ENCODE data around the gene LITAFD. TPM values are rescaled to one million over a fixed set of nuclear protein-coding genes. Genes with fewer than 3 reads are reported as not detected.
A peak's percentile ranks its signal among the peaks of the same experiment; 100 is the strongest.

Gene LITAFD
- not detected for total RNA-seq (2021; ENCODE audit: unreplicated experiment)
- polyA plus RNA-seq (2012): not detected in 2 replicates
- not detected for Bru-seq, nascent RNA
- percentile 13 among the genes with signal in this experiment for BruChase-seq, experiment 1, labeled RNA remaining after a 6-hour chase
- not detected for BruChase-seq, experiment 2, labeled RNA remaining after a 2-hour chase
- long read RNA-seq: 0 reads

GRCh38 chr16:8882041-8882617 lies at the start of gene LITAFD:
LITAFD (plus strand) TSS chr16:8882351; CDS start chr16:8884356, 2,005 bp downstream.
- Histone ChIP-seq H3K27ac (ENCODE audit: low read depth, low read length) (no peak within 1 kb of the TSS), H3K79me2 (ENCODE audit: insufficient read depth, low read length) (no peaks in the 10 kb centered on the region), H3K4me3 (replicated peaks in 1 of 2; ENCODE audit: low read depth in 1 of 2, low read length in 2 of 2) (no peak within 1 kb of the TSS), H3K9ac (ENCODE audit: low read length) (no peak within 1 kb of the TSS), H3K4me1 (ENCODE audit: control insufficient read depth in 1 of 2, insufficient read depth in 2 of 2, low read length in 2 of 2) (peaks cover 21 to 53% of the 10 kb centered on the region in 2 experiments), H3K36me3 (ENCODE audit: control insufficient read depth in 1 of 2, insufficient read depth in 2 of 2, low read length in 2 of 2) (no peaks in the 10 kb centered on the region), H4K20me1 (ENCODE audit: insufficient read depth) (no peaks in the 10 kb centered on the region), H3K4me2 (ENCODE audit: low read length) (no peak within 1 kb of the TSS), H3K9me3 (ENCODE audit: control insufficient read depth in 1 of 2, insufficient read depth in 1 of 2, low read depth in 1 of 2, low read length in 2 of 2) (no peaks in the 10 kb centered on the region), H2AFZ (ENCODE audit: low read depth, low read length, poor library complexity, severe bottlenecking) (no peak within 1 kb of the TSS), H3K27me3 (ENCODE audit: insufficient read depth, low read length) (no peaks in the 10 kb centered on the region), H3K9me2 (ENCODE audit: insufficient read depth) (no peaks in the 10 kb centered on the region)
- ChIA-PET RAD21 (ENCODE audit: low non-redundant PET in 1 of 2, low total read pairs in 2 of 2, uncharacterized antibody in 2 of 2, unreplicated experiment in 2 of 2) (no interaction called here), POLR2A (interaction anchor here (1.0 kb wide), 1 partner anchor 13 kb away, joined by 3 read pairs; the partner anchor contains the start of gene CARHSP1), CTCF (interaction anchor here (4.3 kb wide), 1 partner anchor 12 kb away, joined by 38 read pairs; the partner anchor contains the start of gene CARHSP1)
- no TSS peak for BruUV-seq (replicated peaks)
- no peak for ATAC-seq
- TF ChIP-seq REST (IDR thresholded peaks at IDR 0.05; ENCODE audit: low read depth) (no peak), POLR2A (IDR thresholded peaks at IDR 0.05; ENCODE audit: borderline replicate concordance, extremely low read depth, insufficient read depth, insufficient read length) (no peak), CEBPB (IDR thresholded peaks at IDR 0.05; ENCODE audit: low read depth) (no peak), TCF7L2 (IDR thresholded peaks at IDR 0.05; ENCODE audit: borderline replicate concordance, extremely low read depth, insufficient read depth, insufficient read length) (no peak), ELF1 (IDR thresholded peaks at IDR 0.05; ENCODE audit: borderline replicate concordance, low read depth) (no peak), YY1 (IDR thresholded peaks at IDR 0.05; ENCODE audit: extremely low read depth, insufficient replicate concordance, low read depth, low read length) (no peak), CBX3 (IDR thresholded peaks at IDR 0.05; ENCODE audit: low read depth) (no peak)
- TF ChIP-seq, protein P1, sequence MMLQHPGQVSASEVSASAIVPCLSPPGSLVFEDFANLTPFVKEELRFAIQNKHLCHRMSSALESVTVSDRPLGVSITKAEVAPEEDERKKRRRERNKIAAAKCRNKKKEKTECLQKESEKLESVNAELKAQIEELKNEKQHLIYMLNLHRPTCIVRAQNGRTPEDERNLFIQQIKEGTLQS (IDR thresholded peaks at IDR 0.05): no peak
- TF ChIP-seq, protein P2, sequence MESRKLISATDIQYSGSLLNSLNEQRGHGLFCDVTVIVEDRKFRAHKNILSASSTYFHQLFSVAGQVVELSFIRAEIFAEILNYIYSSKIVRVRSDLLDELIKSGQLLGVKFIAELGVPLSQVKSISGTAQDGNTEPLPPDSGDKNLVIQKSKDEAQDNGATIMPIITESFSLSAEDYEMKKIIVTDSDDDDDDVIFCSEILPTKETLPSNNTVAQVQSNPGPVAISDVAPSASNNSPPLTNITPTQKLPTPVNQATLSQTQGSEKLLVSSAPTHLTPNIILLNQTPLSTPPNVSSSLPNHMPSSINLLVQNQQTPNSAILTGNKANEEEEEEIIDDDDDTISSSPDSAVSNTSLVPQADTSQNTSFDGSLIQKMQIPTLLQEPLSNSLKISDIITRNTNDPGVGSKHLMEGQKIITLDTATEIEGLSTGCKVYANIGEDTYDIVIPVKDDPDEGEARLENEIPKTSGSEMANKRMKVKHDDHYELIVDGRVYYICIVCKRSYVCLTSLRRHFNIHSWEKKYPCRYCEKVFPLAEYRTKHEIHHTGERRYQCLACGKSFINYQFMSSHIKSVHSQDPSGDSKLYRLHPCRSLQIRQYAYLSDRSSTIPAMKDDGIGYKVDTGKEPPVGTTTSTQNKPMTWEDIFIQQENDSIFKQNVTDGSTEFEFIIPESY (IDR thresholded peaks at IDR 0.05; ENCODE audit: extremely low read depth, insufficient replicate concordance, low read length): no peak
- intact Hi-C loops (cut with micrococcal nuclease): no loop called here
- DNase-seq (ENCODE audit: low read depth, low spot score): no peak
